Activated B cell treated with CpG ODN at 0.5 μM for 24 hours (primary cell): ENCODE measurements around the gene SERINC2. TPM values are rescaled to one million over a fixed set of nuclear protein-coding genes. Genes with fewer than 3 reads are reported as not detected.

ENCODE experiments used
- ATAC-seq: fragments of 200-7000 bp; cut with Tn5 transposase; one replicate; pipeline ENCODE4 v1.10.0; 2021; ENCODE audit warnings: low read depth, mild to moderate bottlenecking, moderate library complexity
- CTCF ChIA-PET: fragments of 350-600 bp; sonication (Branson Sonifier 250); formaldehyde crosslinking; loops from one replicate; lab custom pipeline; 2021; ENCODE audit warnings: antibody characterized with exemption; lab: Charles Lee
- POLR2A ChIA-PET: fragments of 350-600 bp; sonication (Branson Sonifier 250); formaldehyde crosslinking; loops from one replicate; lab custom pipeline; 2021; ENCODE audit warnings: antibody characterized with exemption; lab: Charles Lee
- DNase-seq: peaks from one replicate; pipeline ENCODE4 v3.0.0; 2022
- H3K27ac Mint-ChIP-seq: one replicate; pipeline ENCODE4 v1.8.0; 2020; ENCODE audit warnings: mixed read lengths
- H3K27me3 Mint-ChIP-seq: one replicate; pipeline ENCODE4 v1.8.0; 2021; ENCODE audit warnings: mixed read lengths
- H3K36me3 Mint-ChIP-seq: one replicate; pipeline ENCODE4 v1.8.0; 2021; ENCODE audit warnings: low read depth, mixed read lengths
- H3K4me1 Mint-ChIP-seq: one replicate; pipeline ENCODE4 v1.8.0; 2021; ENCODE audit warnings: mixed read lengths
- H3K4me3 Mint-ChIP-seq: one replicate; pipeline ENCODE4 v1.8.0; 2020; ENCODE audit warnings: mild to moderate bottlenecking, mixed read lengths
- H3K9me3 Mint-ChIP-seq: one replicate; pipeline ENCODE4 v1.8.0; 2020; ENCODE audit warnings: mixed read lengths
- intact Hi-C: fragments of 100-400 bp; cut with micrococcal nuclease; formaldehyde crosslinking; loops from one replicate; pipeline ENCODE4 v1.15.1; 2024
- total RNA-seq: library from RNA; stranded (reverse); gene quantifications from 2 replicates; pipeline ENCODE4 v1.2.3, GENCODE V29; 2022
- TF ChIP-seq, protein P1 (sequence below): fragments of 200-600 bp; IDR thresholded peaks from one replicate; pipeline ENCODE4 v1.8.0; 2022; ENCODE audit warnings: antibody characterized with exemption, mild to moderate bottlenecking

SERINC2 gene
- total RNA-seq, 1 donor from 2014 or later, result 0.11 TPM

DNA sequence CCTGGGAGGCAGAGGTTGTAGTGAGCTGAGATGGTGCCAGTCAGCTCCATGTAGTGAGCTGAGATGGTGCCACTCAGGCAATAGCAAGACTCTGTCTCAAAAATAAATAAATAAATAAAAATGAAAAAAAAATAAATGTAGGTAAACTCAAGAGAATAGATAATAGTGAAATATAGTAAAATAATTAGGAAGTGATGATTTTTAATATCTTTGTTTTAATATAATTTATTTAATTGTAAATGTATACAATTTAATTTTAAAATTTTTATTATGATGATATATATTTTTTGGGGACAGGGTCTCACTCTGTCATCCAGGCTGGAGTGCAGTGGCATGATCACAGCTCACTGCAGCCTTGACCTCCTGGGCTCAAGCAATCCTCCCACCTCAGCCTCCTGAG, 19.6 kb upstream of the SERINC2 start:
- Mint-ChIP-seq H3K27me3 (no peaks in the 10 kb centered on the region), H3K27ac (no peak overlapping the region), H3K4me3 (no peak overlapping the region), H3K9me3 (no peaks in the 10 kb centered on the region), H3K36me3 (no peaks in the 10 kb centered on the region), H3K4me1 (peaks cover 14% of the 10 kb centered on the region)
- intact Hi-C loops, result no loop called here
- TF ChIP-seq, protein P1, sequence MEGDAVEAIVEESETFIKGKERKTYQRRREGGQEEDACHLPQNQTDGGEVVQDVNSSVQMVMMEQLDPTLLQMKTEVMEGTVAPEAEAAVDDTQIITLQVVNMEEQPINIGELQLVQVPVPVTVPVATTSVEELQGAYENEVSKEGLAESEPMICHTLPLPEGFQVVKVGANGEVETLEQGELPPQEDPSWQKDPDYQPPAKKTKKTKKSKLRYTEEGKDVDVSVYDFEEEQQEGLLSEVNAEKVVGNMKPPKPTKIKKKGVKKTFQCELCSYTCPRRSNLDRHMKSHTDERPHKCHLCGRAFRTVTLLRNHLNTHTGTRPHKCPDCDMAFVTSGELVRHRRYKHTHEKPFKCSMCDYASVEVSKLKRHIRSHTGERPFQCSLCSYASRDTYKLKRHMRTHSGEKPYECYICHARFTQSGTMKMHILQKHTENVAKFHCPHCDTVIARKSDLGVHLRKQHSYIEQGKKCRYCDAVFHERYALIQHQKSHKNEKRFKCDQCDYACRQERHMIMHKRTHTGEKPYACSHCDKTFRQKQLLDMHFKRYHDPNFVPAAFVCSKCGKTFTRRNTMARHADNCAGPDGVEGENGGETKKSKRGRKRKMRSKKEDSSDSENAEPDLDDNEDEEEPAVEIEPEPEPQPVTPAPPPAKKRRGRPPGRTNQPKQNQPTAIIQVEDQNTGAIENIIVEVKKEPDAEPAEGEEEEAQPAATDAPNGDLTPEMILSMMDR, result no peak
- ATAC-seq (no peak), DNase-seq (no peak)
- ChIA-PET CTCF (interaction anchor here (0.6 to 4.3 kb wide), 3 partner anchors 20 to 215 kb away, joined by 3 to 60 read pairs (median 3); partner anchors contain the start of gene FABP3), POLR2A (no interaction called here)

DNA sequence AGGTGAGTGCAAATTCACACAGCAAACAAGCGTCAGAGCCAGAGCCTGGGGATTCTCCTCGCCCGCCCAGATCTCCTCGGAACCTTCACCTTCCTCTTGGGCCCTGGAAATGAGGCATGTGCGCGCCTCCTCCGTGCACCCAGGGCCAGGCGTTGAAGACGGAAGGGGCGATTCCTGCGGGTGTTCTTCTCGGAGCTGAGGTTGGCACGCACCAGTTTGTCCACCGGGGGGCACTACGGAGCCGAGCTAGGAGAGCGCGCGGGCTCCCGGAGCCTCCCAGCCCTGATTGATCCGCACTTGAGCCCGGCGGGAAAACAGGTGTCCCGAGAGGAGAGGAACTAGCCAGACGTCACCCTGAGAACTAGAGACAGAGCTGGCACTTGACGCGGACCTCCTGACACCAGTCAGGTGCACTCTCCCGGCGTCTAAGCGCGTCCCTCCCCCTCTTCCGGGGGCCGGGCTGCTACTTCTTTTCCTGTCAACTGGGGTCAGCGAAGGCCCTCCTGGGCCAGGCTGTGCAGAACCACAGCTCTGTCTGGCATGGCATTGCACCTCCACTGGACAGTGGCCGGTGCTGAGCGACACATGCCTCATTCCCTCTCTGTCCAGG, 18.3 kb upstream of the SERINC2 start:
- ATAC-seq (peak; percentile 98), DNase-seq (peak; percentile 72)
- no peaks in the 10 kb centered on the region for H3K36me3 Mint-ChIP-seq
- intact Hi-C loops, result loop anchor here (1.0 kb wide), 3 partner anchors 28 to 395 kb away; no protein-coding TSS in a partner anchor
- ChIA-PET CTCF (interaction anchor here (0.8 to 4.3 kb wide), 15 partner anchors 10 to 394 kb away, joined by 3 to 60 read pairs (median 4); partner anchors contain the start of genes FABP3 and SERINC2), POLR2A (interaction anchor here (1.1 to 1.2 kb wide), 2 partner anchors 29 to 154 kb away, joined by 3 read pairs; no protein-coding TSS in a partner anchor)
- TF ChIP-seq, protein P1, result no peak
- no peaks in the 10 kb centered on the region for H3K9me3 Mint-ChIP-seq
- H3K4me1 Mint-ChIP-seq, result peaks cover 14% of the 10 kb centered on the region
- H3K4me3 Mint-ChIP-seq, result peak overlapping the region; percentile 85
- H3K27ac Mint-ChIP-seq, result no peak overlapping the region
- no peaks in the 10 kb centered on the region for H3K27me3 Mint-ChIP-seq

DNA sequence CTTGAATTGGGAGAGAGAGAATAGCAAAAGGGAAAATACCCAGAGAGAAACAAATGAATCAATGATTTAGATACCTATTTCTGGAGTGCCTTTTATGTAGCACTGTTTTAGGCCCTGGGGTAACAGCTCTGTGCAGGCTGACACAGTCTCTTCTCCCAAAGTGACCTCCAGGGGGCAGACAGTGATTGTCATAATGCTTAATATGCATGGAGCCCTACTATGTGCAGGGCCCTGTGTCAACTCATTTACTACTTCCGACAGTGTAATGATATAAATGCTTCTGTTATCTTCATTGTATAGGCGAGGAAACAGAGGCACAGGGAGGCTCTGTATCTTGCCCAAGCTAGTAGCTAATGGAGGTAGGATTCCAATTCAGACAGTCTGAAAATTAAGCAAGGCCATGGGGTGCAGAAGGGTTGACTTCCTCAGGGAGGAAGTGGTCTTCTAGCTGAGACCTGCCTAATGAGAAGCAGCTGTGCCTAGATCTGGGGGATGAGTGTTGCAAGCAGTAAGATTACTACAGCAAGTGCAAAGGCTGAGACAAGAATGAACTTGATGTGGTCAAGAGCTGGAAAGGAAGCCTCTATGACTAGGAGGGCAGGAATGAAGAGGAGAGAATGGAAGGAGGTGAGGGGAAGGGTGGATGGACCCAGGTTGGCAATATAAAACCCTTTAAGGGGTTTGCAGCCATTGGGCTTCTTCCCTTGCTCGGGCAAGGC, 16.2 kb upstream of the SERINC2 start:
- no peak for DNase-seq
- no peak for ATAC-seq
- Mint-ChIP-seq H3K4me3 (no peak overlapping the region), H3K4me1 (peaks cover 14% of the 10 kb centered on the region), H3K36me3 (no peaks in the 10 kb centered on the region), H3K9me3 (no peaks in the 10 kb centered on the region), H3K27ac (no peak overlapping the region), H3K27me3 (no peaks in the 10 kb centered on the region)
- CTCF ChIA-PET, result interaction anchor here (1.3 to 4.3 kb wide), 3 partner anchors 24 to 393 kb away, joined by 3 to 60 read pairs (median 43); no protein-coding TSS in a partner anchor
- TF ChIP-seq, protein P1, result no peak
- POLR2A ChIA-PET, result interaction anchor here (0.5 kb wide), 1 partner anchor 176 kb away, joined by 3 read pairs; no protein-coding TSS in a partner anchor
- intact Hi-C loops, result no loop called here

DNA sequence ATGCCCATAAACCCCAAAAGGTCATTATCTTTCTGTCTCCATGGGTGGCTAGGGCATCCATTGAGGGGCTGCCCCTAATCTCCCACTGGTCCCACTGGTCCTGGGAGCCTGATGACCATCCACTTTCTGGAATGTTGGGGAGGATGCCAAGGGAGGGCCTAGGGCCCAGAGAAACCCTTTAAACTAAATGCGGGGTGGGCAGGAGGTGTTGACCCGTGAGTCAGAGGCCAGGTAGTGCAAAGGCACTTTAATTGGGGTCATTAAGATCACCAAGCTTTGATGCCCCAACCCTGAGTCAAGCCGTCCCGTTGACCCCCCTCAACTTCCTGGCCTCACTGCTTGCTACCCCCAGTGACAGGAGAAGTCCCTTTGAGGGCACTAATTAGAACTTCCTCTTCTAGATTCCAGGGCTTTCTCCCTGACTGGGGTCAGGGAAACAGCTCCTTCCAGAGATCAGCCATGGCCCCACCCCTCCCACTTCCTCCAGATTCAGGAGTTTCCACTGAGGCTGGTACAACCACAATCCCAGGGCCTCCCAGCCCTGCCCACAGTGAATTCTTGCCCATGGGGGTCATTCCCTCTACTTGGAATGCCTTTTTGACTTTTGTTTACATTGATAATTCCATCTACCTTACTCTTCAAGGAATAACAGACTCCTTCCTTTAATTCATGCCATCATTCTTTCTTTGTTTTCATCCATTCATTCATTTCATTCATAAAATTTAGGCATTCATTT, 15.5 kb upstream of the SERINC2 start:
- Mint-ChIP-seq H3K27ac (no peak overlapping the region), H3K4me1 (peaks cover 14% of the 10 kb centered on the region), H3K9me3 (no peaks in the 10 kb centered on the region), H3K4me3 (no peak overlapping the region), H3K27me3 (no peaks in the 10 kb centered on the region), H3K36me3 (no peaks in the 10 kb centered on the region)
- TF ChIP-seq, protein P1, result no peak
- DNase-seq (no peak), ATAC-seq (no peak)
- ChIA-PET POLR2A (no interaction called here), CTCF (interaction anchor here (1.1 to 4.3 kb wide), 3 partner anchors 24 to 152 kb away, joined by 4 to 60 read pairs (median 43); no protein-coding TSS in a partner anchor)
- intact Hi-C loops, result no loop called here
